ENCODE measurements around the gene ATG10.
"Not testable (repeated sequence)": the region's sequence is repeated elsewhere in the genome, so short reads cannot be mapped to it uniquely, and the experiment has no call there.

Gene ATG10

DNA sequence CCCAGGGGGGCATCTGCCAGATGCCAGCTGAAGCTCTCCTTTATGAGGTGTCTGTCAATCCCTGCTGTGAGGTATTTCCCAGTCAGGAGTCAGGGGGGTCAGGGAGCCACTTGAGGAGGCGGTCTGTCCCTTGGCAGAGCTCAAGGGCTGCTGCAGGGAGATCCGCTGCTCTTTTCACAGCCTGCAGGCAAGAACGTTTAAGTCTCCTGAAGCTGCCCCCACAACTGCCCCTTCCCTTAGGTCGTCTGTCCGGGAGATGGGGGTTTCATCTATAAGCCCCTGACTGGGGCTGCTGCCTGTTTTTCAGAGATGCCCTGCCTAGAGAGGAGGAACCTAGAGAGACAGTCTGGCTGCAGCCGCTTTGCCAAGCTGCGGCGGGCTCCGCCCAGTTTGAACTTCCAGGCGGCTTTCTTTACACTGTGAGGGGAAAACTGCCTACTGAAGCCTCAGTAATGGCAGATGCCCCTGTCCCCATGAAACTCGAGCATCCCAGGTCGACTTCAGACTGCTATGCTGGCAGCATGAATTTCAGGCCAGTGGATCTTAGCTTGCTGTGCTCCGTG is 158.0 kb downstream of the ATG10 start:
- DNase-seq (ENCODE audit: low read depth in 3 of 3) = no peak

DNA sequence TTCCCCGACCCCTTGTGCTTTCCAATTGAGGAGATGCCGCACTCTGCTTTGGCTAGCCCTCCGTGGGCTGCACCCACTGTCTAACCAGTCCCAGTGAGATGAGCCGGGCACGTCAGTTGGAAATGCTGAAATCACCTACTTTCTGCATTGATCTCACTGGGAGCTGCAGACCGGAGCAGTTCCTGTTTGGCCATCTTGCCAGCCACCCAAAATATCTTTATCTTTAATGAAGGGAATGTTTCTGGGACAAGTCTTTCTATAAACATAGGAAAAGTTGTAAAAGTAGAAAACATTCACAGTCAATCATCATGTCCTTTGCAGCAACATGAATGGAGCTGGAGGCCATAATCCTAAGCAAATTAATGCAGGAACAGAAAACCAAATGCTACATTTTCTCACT is 158.8 kb downstream of the ATG10 start:
- DNase-seq (ENCODE audit: low read depth in 3 of 3) = no peak

DNA sequence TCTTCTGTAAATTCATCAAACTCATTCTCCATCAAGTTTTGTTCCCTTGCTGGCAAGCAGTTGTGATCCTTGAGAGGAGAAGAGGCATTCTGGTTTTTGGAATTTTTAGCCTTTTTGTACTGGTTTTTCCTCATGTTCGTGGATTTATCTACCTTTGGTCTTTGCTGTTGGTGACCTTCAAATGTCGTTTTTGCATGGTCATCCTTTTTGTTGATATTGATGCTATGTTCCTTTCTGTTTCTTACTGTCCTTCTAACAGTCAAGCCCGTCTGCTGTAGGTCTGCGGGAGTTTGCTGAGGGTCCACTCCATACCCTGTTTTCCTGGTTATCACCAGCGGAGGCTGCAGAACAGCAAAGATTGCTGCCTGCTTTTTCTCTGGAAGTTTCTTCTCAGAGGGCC is 165.4 kb downstream of the ATG10 start:
- no peak for DNase-seq (ENCODE audit: low read depth in 3 of 3)

DNA sequence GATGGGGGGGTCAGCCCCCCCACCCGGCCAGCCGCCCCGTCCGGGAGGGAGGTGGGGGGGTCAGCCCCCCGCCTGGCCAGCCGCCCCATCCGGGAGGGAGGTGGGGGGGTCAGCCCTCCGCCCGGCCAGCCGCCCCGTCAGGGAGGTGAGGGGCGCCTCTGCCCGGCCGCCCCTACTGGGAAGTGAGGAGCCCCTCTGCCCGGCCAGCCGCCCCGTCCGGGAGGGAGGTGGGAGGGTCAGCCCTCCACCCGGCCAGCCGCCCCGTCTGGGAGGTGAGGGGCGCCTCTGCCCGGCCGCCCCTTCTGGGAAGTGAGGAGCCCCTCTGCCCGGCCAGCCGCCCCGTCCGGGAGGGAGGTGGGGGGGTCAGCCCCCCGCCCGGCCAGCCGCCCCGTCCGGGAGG is 168.0 kb downstream of the ATG10 start:
- DNase-seq (ENCODE audit: low read depth in 3 of 3) = not testable (repeated sequence)

DNA sequence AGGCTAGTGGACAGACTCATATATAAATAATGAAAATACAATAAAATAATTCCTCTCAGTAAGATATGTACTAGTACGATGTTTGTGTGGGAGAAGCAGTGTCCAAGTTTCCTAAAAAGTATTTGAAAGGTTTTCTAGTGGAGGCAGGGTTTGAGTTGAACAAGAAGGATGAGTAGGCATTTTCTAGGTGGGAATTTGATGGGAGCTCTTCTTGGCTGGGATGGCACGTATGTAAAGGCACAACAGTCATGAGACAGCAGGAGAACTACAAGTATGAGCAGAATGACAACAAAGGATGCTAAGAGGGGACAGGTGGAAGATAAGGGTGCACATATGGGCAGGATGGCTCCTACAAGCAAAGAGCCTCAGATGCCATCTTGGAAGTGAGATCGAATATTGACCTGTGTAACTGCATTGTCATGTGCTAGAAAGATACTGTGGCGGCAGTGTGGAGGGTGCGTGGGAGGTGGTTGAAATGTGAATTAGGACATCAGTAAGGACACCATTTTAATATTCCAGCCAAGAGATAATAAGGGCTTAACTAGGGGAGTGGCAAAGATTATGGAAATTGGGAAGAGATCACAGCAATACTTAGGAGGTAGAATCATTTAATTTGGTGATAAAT is 170.5 kb downstream of the ATG10 start:
- DNase-seq (ENCODE audit: low read depth in 3 of 3) = no peak

DNA sequence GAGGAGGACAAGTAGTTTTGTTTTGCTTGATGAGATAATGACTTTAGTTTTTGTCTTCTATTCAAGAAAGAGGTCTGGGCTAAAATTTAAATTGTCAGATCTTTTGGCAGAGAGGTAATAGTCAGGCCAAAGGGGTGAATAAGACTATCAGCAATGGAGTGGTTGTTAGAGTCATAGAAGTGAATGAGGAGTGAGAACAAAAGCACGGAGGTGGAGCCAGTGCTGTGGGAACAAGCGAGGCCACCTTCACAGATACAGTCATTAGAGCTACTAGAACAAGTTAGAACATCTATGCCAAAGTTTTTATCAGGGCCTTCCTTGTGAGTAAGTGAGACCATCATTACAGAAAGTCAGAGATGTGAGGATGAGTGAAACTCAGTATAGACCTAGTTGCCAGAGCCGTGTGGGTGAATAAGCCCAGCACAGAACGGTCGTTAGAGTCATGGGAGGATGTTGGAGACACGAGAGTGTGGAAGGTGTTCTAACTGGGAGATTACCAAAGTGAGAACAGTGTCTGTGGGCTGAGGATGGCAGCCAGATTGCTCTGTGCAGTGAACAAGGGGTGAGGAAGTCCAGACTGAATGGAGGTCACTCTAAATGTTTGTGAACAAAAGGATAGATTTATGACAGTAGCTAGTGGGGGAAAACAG is 171.2 kb downstream of the ATG10 start:
- no peak for DNase-seq (ENCODE audit: low read depth in 3 of 3)

DNA sequence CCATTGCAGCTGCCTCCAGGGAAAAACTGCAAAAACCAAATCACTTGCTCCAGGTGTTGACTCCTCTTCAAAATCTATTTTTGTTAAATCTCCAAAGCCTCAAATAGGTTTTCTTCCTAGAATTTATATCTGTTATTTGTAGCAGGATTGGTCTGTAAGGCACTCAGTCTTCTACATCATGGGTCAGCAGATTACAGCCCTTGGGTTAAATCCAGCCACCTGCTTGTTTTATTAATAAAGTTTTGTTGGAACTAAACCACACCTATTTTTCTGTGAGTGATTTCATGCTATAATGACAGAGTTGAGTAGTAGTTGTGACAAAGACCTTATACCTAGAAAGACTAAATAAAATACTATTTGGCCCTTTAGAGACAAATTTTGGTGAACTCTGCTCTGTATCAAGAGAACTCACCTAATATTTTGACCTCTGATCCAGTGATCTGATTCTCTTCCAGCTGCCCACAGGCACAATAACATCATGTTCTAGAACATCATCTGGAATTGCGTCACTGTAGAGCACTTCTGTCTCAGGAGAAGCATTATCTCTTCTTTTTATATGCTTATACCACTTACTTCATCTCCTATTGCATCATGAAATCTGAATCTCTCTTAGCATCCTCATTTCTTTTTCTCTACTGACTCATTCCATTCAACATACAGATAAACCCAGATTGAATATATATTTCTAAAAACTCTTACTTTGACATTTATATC is 176.2 kb downstream of the ATG10 start:
- DNase-seq (ENCODE audit: low read depth in 3 of 3) = no peak

DNA sequence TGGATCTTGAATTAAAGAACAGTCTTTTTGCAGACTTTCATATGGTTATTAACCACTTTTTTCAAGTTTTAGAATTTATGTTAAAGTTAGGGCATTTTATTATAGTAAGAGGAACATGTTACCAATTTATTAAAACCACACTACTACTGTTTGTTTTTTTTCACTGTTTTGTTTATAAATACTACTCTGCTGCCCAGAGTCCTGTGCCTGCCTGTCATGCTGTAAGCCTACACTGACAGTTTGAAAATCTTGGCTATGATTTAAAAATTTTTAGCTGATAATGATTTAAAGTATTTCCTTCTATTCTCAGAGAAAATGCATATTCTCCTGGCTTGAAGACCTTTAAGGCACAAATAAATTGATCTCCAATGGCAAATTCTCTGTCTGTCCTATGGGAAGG is 177.6 kb downstream of the ATG10 start:
- DNase-seq (ENCODE audit: low read depth in 3 of 3) = no peak

DNA sequence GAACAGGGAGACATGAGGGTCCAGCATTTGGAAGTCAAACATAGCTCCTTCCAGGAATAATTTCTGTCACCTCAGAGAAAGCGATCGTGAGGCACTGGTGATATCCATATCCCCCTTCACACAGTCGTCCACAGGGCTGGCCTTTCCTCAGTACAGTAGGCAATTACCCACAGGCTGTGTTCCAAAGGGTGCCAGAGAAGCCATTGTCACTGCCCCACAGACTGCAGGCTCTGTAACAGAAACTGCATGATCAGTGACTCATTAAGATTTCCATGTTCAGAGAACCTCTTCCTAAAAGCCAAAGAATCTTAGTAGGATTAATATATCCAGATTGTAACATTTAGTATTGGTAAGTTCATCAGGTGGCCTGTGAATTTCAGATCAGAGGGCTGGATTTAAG is 178.7 kb downstream of the ATG10 start:
- no peak for DNase-seq (ENCODE audit: low read depth in 3 of 3)

DNA sequence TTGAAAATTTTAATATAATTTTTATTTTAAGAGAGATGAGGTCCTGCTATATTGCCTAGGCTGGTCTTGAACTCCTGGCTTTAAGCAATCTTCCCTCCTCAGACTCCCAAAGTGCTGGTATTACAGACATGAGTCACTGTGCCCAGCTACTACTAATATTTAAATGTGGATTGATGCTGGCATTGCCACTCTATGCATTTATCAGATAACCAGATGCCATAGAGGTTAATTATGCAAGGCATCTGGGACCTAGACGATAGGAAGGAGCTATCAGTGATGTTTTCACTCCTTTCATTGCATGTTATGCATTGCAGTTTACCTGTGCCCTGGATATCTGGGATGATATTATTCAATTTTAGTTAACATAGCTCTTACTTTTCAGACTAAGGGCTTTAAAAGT is 179.4 kb downstream of the ATG10 start:
- DNase-seq (ENCODE audit: low read depth in 3 of 3) = no peak

DNA sequence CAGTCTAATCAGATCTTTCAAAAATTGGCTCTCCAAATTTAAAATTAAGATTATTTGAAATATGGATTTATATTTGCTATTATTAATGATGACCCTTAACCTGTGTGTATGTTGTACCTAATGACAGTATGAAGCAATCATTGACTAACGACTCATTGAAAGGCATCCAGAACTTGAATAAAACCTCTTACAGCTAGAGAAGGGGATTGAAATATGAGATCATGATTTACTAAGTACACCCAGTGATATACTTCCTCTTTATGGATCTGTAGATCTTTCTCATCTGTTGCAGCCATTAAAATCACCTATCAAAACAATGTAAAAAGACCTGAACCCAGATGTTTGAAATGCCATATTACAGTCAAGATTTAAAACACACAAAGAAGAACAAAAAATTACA is 179.8 kb downstream of the ATG10 start:
- no peak for DNase-seq (ENCODE audit: low read depth in 3 of 3)

DNA sequence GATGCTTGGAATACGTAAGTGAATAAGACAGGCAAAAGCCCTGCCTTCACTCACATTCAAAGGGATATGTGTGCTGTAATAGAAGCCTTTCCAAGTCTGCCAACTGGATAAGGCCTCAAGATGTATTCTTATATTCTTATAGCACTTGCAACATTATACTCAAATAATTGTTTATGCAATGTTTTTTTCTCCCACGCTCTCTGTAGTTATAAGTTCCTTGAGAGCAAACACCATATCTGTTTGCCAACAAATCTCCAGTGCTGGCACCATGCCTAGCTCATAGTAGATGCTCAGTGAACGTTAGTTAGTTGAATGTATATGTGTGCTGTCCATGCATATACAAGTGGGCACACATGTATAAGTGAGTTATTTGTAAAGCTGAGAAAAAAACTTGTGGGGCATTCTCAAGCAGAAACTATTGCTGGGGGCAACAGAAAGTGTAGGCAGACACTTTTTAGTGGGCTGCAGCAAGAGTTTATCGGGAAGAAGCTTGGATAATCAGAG is 181.2 kb downstream of the ATG10 start:
- no peak for DNase-seq (ENCODE audit: low read depth in 3 of 3)

DNA sequence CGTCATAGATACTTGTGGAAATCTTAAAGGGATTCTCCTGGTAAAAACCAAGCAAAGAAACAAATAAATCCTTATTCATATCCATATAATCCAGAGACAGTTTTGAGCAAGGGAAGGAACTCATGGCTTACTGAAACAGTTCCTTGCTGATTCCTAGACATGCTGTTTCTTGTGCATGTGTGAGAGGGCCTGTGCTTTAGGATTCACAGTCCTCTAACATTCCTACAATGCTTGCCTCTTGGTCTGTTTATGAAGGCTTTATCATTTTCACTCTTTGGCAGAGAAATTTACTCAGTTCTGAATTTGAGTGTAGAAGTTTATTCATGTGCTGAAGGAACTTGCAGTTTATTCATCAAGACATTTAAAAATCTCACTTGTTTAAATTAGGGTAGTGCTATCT is 183.0 kb downstream of the ATG10 start:
- no peak for DNase-seq (ENCODE audit: low read depth in 3 of 3)

DNA sequence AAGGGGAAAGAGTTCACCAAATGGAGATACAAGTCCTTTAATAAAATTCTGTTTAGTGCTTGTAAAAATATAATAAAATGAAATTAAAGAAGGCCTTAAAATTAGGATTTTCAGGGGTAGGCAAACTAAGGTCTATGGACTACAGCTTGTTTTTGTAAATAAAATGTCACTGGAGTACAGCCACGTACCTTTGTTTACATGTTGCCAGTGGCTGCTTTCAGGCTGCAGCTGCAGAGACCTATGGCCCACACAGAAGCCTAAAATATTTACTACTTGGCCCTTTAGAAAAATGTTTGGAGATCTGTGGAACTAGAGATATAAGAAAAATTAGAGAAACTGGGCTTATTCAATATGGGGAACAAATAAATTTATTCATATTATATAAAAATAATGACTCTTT is 183.5 kb downstream of the ATG10 start:
- no peak for DNase-seq (ENCODE audit: low read depth in 3 of 3)

DNA sequence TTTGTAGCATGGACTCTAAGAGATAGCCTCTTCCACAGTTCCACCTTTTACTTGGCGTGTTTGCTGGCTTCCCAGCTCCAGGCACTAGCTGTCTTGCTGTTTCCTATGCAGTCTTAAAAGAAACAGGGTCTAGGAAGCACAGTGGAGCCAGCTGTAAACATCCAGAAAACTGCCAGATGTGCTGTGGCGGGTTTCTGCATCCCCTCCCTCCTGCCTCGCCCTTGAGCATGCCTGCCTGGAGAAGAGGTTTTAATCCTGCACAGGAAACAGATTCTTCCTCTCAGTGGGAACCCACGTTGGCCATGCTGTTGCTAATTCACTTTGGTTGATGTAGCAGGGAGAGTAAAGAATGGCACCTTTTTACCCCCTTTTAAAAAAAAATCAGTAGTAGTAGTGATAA is 185.1 kb downstream of the ATG10 start:
- no peak for DNase-seq (ENCODE audit: low read depth in 3 of 3)

DNA sequence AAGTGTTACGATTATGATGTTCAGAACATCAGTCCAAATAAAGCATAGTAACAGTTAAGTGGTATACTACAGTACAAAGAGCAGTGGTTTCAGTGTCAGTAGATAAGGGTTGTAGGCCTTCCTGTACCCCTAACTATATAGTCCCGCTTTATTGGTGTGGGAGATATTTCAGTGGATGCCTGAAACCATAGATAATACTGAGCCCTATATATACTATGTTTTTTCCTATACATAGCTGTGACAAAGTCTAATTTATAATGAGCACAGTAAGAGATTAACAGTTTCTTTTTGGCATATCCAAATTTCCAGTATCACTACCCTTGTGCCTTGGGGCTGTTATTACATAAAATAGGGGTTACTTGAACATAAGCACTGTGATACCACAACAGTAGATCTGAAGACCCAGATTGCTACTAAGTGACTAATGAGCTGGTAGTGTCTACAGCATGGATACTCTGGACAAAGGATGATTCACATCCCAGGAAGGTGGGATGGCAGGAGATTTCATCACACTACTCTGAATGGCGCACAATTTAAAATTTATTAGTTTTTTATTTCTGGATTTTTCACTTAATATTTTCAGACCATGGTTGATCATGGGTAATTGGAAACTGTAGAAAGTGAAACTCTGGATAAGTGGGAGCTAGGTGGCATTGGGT is 187.1 kb downstream of the ATG10 start:
- no peak for DNase-seq (ENCODE audit: low read depth in 3 of 3)

DNA sequence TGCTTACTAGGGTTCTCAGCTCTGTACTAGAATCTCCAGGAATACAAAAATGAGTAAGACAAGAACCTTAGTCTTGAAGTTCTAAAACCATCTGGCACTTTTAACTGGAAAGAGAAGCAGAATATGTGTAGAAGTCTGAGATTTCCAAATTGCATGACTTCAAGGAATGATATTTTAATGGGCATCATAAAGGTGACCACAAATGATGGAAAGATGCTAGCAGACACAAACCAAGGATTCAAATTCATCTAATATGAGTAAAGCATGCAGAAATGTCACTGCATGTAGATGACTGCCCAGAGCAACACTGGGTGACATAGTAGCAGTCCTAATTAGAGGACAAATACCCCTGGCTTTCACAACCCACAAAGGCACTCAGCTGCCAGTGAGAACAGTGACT is 189.1 kb downstream of the ATG10 start:
- no peak for DNase-seq (ENCODE audit: low read depth in 3 of 3)

DNA sequence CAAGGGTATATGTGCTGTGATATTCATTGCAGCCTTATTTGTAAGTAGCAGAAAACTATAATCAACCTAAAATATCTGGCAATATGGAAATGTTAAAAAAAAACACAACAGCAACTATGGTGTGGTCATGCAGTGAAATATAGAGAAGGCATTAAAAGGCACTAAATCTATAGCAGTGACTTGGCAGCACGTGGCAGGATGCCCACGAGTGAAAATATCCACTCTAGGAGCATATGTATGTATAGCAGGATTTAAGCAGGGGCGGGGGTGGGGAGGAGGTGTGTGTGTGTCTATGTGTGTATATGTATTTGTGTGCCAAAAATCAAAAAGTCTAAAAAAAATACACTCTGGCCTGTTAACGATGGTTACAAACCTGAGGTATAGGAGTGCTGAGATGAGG is 190.8 kb downstream of the ATG10 start:
- no peak for DNase-seq (ENCODE audit: low read depth in 3 of 3)

DNA sequence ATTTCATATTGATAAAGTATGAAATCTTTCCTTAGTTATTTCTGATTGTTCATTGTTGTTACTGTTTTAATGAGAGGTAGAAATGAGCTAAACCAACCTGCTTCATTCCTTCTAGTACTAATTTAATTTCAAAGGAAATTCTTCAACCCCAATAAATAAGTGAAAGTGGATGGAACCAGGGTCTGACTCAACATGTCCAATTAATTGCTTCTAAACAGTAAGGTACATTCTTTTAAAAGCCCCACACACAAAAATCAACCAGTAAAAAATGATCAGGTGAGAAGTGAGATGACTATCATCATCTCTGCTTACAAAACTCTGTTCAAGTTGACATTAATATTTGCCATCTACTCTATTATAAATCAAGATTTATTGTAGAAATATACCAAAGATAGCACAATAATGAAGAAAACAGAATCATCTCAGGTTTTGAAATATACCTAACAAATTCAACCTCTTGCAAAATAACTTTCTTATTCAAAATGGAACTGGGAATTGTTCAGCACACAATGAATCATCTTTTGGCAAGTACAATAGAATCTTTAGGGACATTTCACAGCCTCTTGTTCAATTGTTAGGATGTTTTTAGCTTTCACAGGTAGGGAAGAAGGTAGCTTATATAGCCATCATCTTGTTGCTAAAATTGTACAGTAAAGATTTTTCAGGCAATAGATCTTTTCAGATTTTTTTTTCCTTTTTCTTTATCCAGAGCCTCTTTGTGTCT is 191.8 kb downstream of the ATG10 start:
- no peak for DNase-seq (ENCODE audit: low read depth in 3 of 3)

DNA sequence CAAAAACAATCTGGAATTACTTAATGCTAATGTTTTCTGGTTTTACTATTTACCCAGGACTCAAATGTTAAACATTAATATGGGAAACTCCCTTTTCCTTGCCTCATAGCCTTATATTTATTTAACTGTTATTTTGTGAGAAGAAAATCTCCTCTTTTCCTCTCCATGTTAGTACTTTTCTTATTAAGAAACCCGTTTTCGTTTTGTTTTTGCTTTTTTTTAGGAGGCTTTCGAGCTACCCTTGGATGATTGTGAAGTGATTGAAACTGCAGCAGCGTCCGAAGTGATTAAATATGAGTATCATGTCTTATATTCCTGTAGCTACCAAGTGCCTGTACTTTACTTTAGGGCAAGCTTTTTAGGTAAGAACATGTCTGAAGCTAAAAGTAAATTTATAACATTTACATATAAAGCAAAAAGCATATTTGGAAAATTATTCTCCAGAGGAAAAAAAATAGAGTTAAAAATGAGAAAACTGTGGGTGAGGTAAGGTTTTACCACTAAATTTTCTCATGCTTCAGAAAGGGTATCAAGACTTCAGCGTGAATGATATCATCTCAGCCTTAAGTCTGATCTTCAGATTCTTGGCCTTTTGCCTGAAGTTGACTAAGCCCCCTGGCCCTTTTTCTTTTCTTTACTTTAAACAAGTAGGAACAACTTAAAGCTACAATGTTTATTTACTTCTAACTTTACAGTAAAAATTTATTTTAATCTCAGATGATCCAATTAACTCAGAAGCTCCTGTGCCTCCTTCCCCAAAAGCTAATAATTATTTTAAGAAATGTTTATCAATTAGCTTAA is 192.6 kb downstream of the ATG10 start:
- no peak for DNase-seq (ENCODE audit: low read depth in 3 of 3)

Data from stimulated activated CD4-positive, alpha-beta T cell treated with anti-CD3 and anti-CD28 coated beads, TNF-alpha, amount 100 ng/mL, for 4 hours (primary cell).